SK-N-SH (cell line): Measurements from ENCODE around the gene C16orf95. TPM values are rescaled to one million over a fixed set of nuclear protein-coding genes. Genes with fewer than 3 reads are reported as not detected.

Experiments
- CTCF ChIA-PET: fragments of 300-600, 350-600 bp; formaldehyde crosslinking; extraction: SDS; loops from one replicate; lab custom pipeline; 2021; lab: Yijun Ruan, JAX
- POLR2A ChIA-PET: fragments of 350-600 bp; sonication (Branson Sonifier 250); formaldehyde crosslinking; extraction: SDS; loops from one replicate; lab custom pipeline; 2020; ENCODE audit warnings: antibody characterized with exemption, inconsistent platforms; lab: Yijun Ruan, JAX
- DNase-seq: peaks from one replicate; pipeline ENCODE4 v3.0.0; 2012
- H2AFZ ChIP-seq: fragments of 200-600 bp; sonication (generic); 2 replicates; pipeline ENCODE4 v1.8.1; 2016; ENCODE audit warnings: antibody characterized with exemption, mild to moderate bottlenecking, low read depth
- H3F3A ChIP-seq: fragments of 200-600 bp; sonication (generic); replicated peaks from 2 replicates; pipeline ENCODE3; 2016; ENCODE audit warnings: antibody characterized with exemption, mild to moderate bottlenecking; ENCODE audit not compliant: insufficient read depth
- H3K27ac ChIP-seq, 2 experiments: fragments of 200-500 bp in 1 of 2; fragments of 200-600 bp in 1 of 2; sonication (Bioruptor generic) in 1 of 2; sonication (generic), shearing (Covaris generic) in 1 of 2; 2 replicates each; pipeline versions ENCODE4 v1.5.1 to v1.6.1; 2014 to 2016; ENCODE audit warnings: low read depth in 2 of 2, inconsistent platforms in 1 of 2, low read length in 1 of 2, mild to moderate bottlenecking in 1 of 2, mixed read lengths in 1 of 2
- H3K27me3 ChIP-seq: fragments of 200-600 bp; sonication (generic), shearing (Covaris generic); 2 replicates; pipeline ENCODE4 v1.6.1; 2016; ENCODE audit warnings: mixed run types; ENCODE audit not compliant: insufficient read depth
- H3K36me3 ChIP-seq, 2 experiments: fragments of 200-500 bp in 1 of 2; fragments of 200-600 bp in 1 of 2; sonication (Bioruptor generic) in 1 of 2; sonication (generic) in 1 of 2; replicated peaks in 1 of 2; 2 replicates each; pipeline versions ENCODE3 to v1.5.1; 2014 to 2016; ENCODE audit warnings: low read length in 1 of 2, mild to moderate bottlenecking in 1 of 2; ENCODE audit not compliant: insufficient read depth in 2 of 2, control insufficient read depth in 1 of 2
- H3K4me1 ChIP-seq, 2 experiments: fragments of 200-500 bp in 1 of 2; fragments of 200-600 bp in 1 of 2; sonication (Bioruptor generic) in 1 of 2; sonication (generic), shearing (Covaris generic) in 1 of 2; 2 replicates each; pipeline versions ENCODE4 v1.5.1 to v1.6.1; 2014 to 2016; ENCODE audit warnings: low read depth in 1 of 2, low read length in 1 of 2, mixed run types in 1 of 2; ENCODE audit not compliant: insufficient read depth in 2 of 2, control insufficient read depth in 1 of 2
- H3K4me2 ChIP-seq: fragments of 200-600 bp; sonication (generic), shearing (Covaris generic); 2 replicates; pipeline ENCODE4 v1.6.1; 2017; ENCODE audit warnings: mixed run types
- H3K4me3 ChIP-seq, 2 experiments: fragments of 200-500 bp in 1 of 2; fragments of 200-600 bp in 1 of 2; sonication (Bioruptor generic) in 1 of 2; sonication (generic), shearing (Covaris generic) in 1 of 2; 2 replicates each; pipeline versions ENCODE4 v1.5.1 to v1.8.1; 2014 to 2016; ENCODE audit warnings: low read depth in 2 of 2, inconsistent platforms in 1 of 2, low read length in 1 of 2, mild to moderate bottlenecking in 1 of 2, mixed read lengths in 1 of 2, moderate library complexity in 1 of 2
- H3K79me2 ChIP-seq: fragments of 200-600 bp; sonication (generic); 2 replicates; pipeline ENCODE4 v1.8.1; 2017; ENCODE audit warnings: mild to moderate bottlenecking; ENCODE audit not compliant: insufficient read depth
- H3K9ac ChIP-seq: fragments of 200-600 bp; sonication (generic); 2 replicates; pipeline ENCODE4 v1.6.1; 2017; ENCODE audit warnings: mixed run types
- H3K9me2 ChIP-seq: fragments of 200-600 bp; sonication (generic); 2 replicates; pipeline ENCODE4 v1.6.1; 2017; ENCODE audit warnings: mixed run types
- H3K9me3 ChIP-seq: fragments of 200-600 bp; sonication (generic); 2 replicates; pipeline ENCODE4 v1.6.1; 2017; ENCODE audit warnings: mixed run types, mild to moderate bottlenecking, moderate library complexity
- H4K20me1 ChIP-seq: fragments of 200-600 bp; sonication (generic); 2 replicates; pipeline ENCODE4 v1.6.1; 2017; ENCODE audit warnings: mild to moderate bottlenecking, mixed run types; ENCODE audit not compliant: insufficient read depth
- FOXJ3 ChIP-seq: sonication (generic); formaldehyde crosslinking; IDR thresholded peaks from 2 replicates; pipeline ENCODE4 v1.5.1; 2020; ENCODE audit warnings: mild to moderate bottlenecking, missing genetic modification reagents
- GABPA ChIP-seq: IDR thresholded peaks from 2 replicates; pipeline ENCODE4 v1.4.0; 2012; ENCODE audit warnings: low read depth, mild to moderate bottlenecking
- GATA2 ChIP-seq: sonication (generic); formaldehyde crosslinking; IDR thresholded peaks from 2 replicates; pipeline ENCODE4 v1.5.0; 2020; ENCODE audit warnings: mild to moderate bottlenecking, missing genetic modification reagents
- NFIC ChIP-seq: IDR thresholded peaks from 2 replicates; pipeline ENCODE4 v1.4.0; 2012; ENCODE audit warnings: borderline replicate concordance
- RCOR1 ChIP-seq: fragments of 150-350 bp; IDR thresholded peaks from 2 replicates; pipeline ENCODE4 v1.6.1; 2017; ENCODE audit warnings: antibody characterized with exemption, low read length
- RFX5 ChIP-seq: IDR thresholded peaks from 2 replicates; pipeline ENCODE4 v1.6.1; 2012; ENCODE audit warnings: mild to moderate bottlenecking, improper control_type of control experiment, low read length
- SIN3A ChIP-seq: IDR thresholded peaks from 2 replicates; pipeline ENCODE4 v1.6.1; 2012; ENCODE audit warnings: low read depth, mild to moderate bottlenecking, low read length, moderate library complexity, borderline replicate concordance
- SMC3 ChIP-seq: IDR thresholded peaks from 2 replicates; pipeline ENCODE4 v1.6.1; 2012; ENCODE audit warnings: low read depth, low read length, improper control_type of control experiment
- TAF1 ChIP-seq: IDR thresholded peaks from 2 replicates; pipeline ENCODE4 v1.6.1; 2012; ENCODE audit warnings: low read depth, mild to moderate bottlenecking, low read length, moderate library complexity, borderline replicate concordance
- TCF12 ChIP-seq: IDR thresholded peaks from 2 replicates; pipeline ENCODE4 v1.4.0; 2012
- TEAD4 ChIP-seq: IDR thresholded peaks from 2 replicates; pipeline ENCODE4 v1.4.0; 2012; ENCODE audit warnings: mild to moderate bottlenecking, borderline replicate concordance; ENCODE audit not compliant: insufficient read depth
- WGBS: methylation state at CpG from one replicate; pipeline ENCODE4 v1.1.6; 2017; ENCODE audit warnings: low lambda C conversion rate; 5-methylcytosine and 5-hydroxymethylcytosine counted together
- polyA plus RNA-seq, 3 experiments: library from polyadenylated mRNA; depleted of rRNA; stranded (reverse); fragments of >200 nt; gene quantifications; 2 replicates each; pipeline ENCODE4 v1.2.3, GENCODE V29; 2012
- TF ChIP-seq, protein P1 (sequence below): fragments of 150-350 bp; IDR thresholded peaks from 2 replicates; pipeline ENCODE4 v1.6.1; 2017; ENCODE audit warnings: antibody characterized with exemption, low read length, low read depth, borderline replicate concordance
- TF ChIP-seq, protein P2 (sequence below): IDR thresholded peaks from 2 replicates; pipeline ENCODE4 v1.6.1; 2012; ENCODE audit warnings: mild to moderate bottlenecking, low read depth, low read length, moderate library complexity
- TF ChIP-seq, protein P3 (sequence below): IDR thresholded peaks from 2 replicates; pipeline ENCODE4 v1.4.0; 2012; ENCODE audit warnings: low read depth, borderline replicate concordance

C16orf95 gene
- polyA plus RNA-seq, 1 of the 3 experiments (the other 2 are of a cell fraction): 5.0 TPM

DNA sequence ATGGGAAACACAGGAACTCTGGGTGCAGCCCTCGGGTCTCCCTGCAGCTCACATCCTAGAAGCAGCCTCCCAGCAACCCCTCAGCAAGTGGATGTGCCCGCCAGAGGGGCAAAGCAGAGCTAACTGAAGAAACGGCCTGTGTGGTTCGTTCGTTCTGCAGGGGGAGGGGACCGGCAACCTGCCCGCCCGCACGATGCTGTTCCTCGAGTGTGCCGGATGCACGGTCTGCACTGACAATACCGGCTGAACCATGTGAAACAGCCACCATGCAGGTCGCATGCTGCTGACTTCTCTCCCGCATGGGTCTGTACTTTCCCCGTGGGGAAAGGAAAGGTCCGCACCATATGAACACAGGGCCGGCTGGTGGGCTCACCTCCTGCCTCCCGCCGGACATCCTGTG lies 25.3 kb upstream of the C16orf95 start:
- Histone ChIP-seq H3K27ac (no peak overlapping the region), H3K27me3 (no peaks in the 10 kb centered on the region), H3K4me1 (peaks cover 0 to under 1% of the 10 kb centered on the region in 2 experiments; a peak in 1 of 4 replicates), H4K20me1 (no peaks in the 10 kb centered on the region), H3K9me2 (no peaks in the 10 kb centered on the region), H3K4me3 (no peak overlapping the region), H3K79me2 (peaks cover 5% of the 10 kb centered on the region; the same call in 1 of the 2 replicates), H3K4me2 (no peak overlapping the region), H3K36me3 (peaks cover 0 to 24% of the 10 kb centered on the region in 2 experiments), H3F3A (no peaks in the 10 kb centered on the region), H2AFZ (no peak overlapping the region), H3K9ac (no peak overlapping the region), H3K9me3 (no peaks in the 10 kb centered on the region)
- no peak for DNase-seq
- CTCF ChIA-PET: interaction anchor here (0.7 kb wide), 1 partner anchor 17 kb away, joined by 3 read pairs; no protein-coding TSS in a partner anchor
- WGBS: 98% methylated on average over 9 of the region's 20 CpGs
- TF ChIP-seq GABPA (no peak), FOXJ3 (CRISPR knock-in tag) (no peak), TCF12 (no peak), RCOR1 (no peak), GATA2 (no peak), SMC3 (no peak), TEAD4 (no peak), RFX5 (no peak), SIN3A (no peak), NFIC (no peak), TAF1 (no peak)
- TF ChIP-seq, protein P1, sequence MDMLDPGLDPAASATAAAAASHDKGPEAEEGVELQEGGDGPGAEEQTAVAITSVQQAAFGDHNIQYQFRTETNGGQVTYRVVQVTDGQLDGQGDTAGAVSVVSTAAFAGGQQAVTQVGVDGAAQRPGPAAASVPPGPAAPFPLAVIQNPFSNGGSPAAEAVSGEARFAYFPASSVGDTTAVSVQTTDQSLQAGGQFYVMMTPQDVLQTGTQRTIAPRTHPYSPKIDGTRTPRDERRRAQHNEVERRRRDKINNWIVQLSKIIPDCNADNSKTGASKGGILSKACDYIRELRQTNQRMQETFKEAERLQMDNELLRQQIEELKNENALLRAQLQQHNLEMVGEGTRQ: no peak
- TF ChIP-seq, protein P2, sequence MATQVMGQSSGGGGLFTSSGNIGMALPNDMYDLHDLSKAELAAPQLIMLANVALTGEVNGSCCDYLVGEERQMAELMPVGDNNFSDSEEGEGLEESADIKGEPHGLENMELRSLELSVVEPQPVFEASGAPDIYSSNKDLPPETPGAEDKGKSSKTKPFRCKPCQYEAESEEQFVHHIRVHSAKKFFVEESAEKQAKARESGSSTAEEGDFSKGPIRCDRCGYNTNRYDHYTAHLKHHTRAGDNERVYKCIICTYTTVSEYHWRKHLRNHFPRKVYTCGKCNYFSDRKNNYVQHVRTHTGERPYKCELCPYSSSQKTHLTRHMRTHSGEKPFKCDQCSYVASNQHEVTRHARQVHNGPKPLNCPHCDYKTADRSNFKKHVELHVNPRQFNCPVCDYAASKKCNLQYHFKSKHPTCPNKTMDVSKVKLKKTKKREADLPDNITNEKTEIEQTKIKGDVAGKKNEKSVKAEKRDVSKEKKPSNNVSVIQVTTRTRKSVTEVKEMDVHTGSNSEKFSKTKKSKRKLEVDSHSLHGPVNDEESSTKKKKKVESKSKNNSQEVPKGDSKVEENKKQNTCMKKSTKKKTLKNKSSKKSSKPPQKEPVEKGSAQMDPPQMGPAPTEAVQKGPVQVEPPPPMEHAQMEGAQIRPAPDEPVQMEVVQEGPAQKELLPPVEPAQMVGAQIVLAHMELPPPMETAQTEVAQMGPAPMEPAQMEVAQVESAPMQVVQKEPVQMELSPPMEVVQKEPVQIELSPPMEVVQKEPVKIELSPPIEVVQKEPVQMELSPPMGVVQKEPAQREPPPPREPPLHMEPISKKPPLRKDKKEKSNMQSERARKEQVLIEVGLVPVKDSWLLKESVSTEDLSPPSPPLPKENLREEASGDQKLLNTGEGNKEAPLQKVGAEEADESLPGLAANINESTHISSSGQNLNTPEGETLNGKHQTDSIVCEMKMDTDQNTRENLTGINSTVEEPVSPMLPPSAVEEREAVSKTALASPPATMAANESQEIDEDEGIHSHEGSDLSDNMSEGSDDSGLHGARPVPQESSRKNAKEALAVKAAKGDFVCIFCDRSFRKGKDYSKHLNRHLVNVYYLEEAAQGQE: no peak
- TF ChIP-seq, protein P3, sequence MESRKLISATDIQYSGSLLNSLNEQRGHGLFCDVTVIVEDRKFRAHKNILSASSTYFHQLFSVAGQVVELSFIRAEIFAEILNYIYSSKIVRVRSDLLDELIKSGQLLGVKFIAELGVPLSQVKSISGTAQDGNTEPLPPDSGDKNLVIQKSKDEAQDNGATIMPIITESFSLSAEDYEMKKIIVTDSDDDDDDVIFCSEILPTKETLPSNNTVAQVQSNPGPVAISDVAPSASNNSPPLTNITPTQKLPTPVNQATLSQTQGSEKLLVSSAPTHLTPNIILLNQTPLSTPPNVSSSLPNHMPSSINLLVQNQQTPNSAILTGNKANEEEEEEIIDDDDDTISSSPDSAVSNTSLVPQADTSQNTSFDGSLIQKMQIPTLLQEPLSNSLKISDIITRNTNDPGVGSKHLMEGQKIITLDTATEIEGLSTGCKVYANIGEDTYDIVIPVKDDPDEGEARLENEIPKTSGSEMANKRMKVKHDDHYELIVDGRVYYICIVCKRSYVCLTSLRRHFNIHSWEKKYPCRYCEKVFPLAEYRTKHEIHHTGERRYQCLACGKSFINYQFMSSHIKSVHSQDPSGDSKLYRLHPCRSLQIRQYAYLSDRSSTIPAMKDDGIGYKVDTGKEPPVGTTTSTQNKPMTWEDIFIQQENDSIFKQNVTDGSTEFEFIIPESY: no peak
- POLR2A ChIA-PET: no interaction called here
